Brain microvascular endothelial cell (primary cell): ENCODE measurements around the gene SLC30A3.
A peak's percentile ranks its signal among the peaks of the same experiment; 100 is the strongest.
"Not testable (repeated sequence)": the region's sequence is repeated elsewhere in the genome, so short reads cannot be mapped to it uniquely, and the experiment has no call there.

Source experiments
- DNase-seq: peaks from one replicate; pipeline ENCODE4 v3.0.0-alpha.2; 2020
- H3K27ac ChIP-seq: fragments of 250-450 bp; sonication (Bioruptor Pico); 2 replicates; pipeline ENCODE4 v1.5.1; 2020; ENCODE audit warnings: mild to moderate bottlenecking, moderate library complexity
- H3K27me3 ChIP-seq: fragments of 250-450 bp; sonication (Bioruptor Pico); replicated peaks from 2 replicates; pipeline ENCODE4 v1.5.1; 2020; ENCODE audit warnings: mild to moderate bottlenecking
- H3K36me3 ChIP-seq: fragments of 250-450 bp; sonication (Bioruptor Pico); replicated peaks from 2 replicates; pipeline ENCODE4 v1.5.1; 2020; ENCODE audit warnings: mild to moderate bottlenecking
- H3K4me3 ChIP-seq: 2 replicates; pipeline ENCODE4 v1.5.1; 2011; ENCODE audit warnings: low read depth, mild to moderate bottlenecking, control low read depth, low read length, moderate library complexity
- in situ Hi-C: cut with HindIII; loops from 2 replicates; pipeline ENCODE4 v1.10.0; 2017; ENCODE audit warnings: low sequenced_read_pairs, low pct_ligation_motif_present
- TF ChIP-seq, protein P1 (sequence below): IDR thresholded peaks from 2 replicates; pipeline ENCODE4 v1.5.1; 2011; ENCODE audit warnings: low read depth, mild to moderate bottlenecking, moderate library complexity, low read length, control low read depth, inconsistent platforms; ENCODE audit errors: missing control alignments

Gene SLC30A3

DNA sequence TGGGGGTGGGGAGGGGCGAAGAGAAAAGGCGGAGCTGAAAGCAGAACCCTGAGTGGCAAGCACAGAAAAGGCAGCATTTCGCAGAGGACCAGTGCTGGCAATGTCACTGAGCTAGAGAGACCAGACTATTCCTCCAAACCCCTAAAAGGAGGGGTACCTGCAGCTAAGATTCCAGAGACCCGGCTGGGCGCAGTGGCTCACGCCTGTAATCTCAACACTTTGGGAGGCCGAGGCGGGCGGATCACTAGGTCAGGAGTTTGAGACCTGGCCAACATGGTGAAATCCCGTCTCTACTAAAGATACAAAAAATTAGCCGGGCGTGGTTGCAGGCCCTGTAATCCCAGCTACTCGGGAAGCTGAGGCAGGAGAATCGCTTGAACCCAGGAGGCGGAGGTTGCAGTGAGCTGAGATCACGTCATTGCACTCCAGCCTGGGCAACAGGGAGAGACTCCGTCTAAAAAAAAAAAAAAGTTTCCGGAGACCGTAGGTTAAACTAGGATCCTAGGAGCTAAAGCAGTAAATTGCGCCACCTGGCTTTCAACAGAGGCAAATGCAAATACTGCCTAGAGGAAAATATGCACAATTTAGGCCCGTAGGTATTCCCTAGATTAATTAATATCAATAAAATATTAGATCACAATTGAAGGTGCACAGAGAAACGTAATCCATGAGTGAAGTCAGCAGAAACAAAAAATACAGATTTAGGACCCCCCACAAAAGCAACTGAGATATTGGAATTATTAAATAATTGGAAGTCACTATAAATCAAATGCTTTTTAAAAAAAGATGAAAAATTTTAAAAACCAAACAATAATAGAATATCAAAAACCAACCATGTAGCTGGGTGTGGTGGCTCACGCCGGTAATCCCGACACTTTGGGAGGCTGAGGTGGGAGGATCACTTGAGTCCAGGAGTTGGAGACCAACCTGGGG is 40.5 kb upstream of the SLC30A3 start:
- Histone ChIP-seq H3K4me3 (no peak overlapping the region), H3K27me3 (peaks cover 37% of the 10 kb centered on the region), H3K36me3 (no peaks in the 10 kb centered on the region), H3K27ac (no peak overlapping the region)
- in situ Hi-C loops = no loop called here
- DNase-seq = peak; percentile 47
- TF ChIP-seq, protein P1, sequence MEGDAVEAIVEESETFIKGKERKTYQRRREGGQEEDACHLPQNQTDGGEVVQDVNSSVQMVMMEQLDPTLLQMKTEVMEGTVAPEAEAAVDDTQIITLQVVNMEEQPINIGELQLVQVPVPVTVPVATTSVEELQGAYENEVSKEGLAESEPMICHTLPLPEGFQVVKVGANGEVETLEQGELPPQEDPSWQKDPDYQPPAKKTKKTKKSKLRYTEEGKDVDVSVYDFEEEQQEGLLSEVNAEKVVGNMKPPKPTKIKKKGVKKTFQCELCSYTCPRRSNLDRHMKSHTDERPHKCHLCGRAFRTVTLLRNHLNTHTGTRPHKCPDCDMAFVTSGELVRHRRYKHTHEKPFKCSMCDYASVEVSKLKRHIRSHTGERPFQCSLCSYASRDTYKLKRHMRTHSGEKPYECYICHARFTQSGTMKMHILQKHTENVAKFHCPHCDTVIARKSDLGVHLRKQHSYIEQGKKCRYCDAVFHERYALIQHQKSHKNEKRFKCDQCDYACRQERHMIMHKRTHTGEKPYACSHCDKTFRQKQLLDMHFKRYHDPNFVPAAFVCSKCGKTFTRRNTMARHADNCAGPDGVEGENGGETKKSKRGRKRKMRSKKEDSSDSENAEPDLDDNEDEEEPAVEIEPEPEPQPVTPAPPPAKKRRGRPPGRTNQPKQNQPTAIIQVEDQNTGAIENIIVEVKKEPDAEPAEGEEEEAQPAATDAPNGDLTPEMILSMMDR = peak; percentile 81

GRCh38 chr2:27300606-27301005 is 37.8 kb upstream of the SLC30A3 start:
- in situ Hi-C loops, H3K27ac ChIP-seq, H3K36me3 ChIP-seq, DNase-seq, H3K4me3 ChIP-seq: not testable (repeated sequence)
- peaks cover 13% of the 10 kb centered on the region for H3K27me3 ChIP-seq

DNA sequence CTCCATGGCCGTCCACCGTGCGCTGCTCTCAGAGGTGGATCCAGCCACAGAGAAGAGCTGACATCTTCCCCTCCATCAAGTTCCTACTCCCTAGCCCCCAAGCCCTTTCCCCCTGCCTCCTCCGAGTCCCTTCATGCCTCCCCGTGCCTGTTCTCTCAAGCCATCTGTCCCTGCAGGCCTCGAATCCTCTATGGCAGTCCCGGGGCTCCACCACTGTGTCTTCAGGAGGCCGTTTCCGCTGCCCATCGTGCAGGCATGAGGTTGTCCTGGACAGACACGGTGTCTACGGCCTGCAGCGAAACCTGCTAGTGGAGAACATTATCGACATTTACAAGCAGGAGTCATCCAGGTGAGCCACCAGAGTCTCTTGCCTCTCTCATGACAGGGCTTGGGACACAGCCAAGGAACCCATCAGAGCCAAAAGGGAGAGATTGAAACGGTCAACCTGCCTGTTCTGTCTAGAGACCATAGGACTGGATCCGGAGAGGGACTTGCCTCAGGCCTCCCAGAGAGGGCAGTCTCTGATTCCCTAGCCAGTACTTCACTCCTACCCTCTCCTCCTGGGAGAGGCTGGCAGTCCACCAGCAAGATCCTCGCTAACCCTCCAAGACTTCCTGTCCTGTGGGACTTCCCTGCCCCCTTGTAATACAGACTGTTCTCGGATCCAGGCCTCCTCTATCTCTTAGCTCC is 35.7 kb upstream of the SLC30A3 start:
- no peak for DNase-seq
- Histone ChIP-seq H3K27ac (no peak overlapping the region), H3K27me3 (peaks cover 3% of the 10 kb centered on the region), H3K36me3 (no peaks in the 10 kb centered on the region), H3K4me3 (no peak overlapping the region)
- in situ Hi-C loops = loop anchor here (25.0 kb wide), 1 partner anchor 186 kb away; the partner anchor contains the start of genes ABHD1 and CGREF1
- TF ChIP-seq, protein P1 = no peak

DNA sequence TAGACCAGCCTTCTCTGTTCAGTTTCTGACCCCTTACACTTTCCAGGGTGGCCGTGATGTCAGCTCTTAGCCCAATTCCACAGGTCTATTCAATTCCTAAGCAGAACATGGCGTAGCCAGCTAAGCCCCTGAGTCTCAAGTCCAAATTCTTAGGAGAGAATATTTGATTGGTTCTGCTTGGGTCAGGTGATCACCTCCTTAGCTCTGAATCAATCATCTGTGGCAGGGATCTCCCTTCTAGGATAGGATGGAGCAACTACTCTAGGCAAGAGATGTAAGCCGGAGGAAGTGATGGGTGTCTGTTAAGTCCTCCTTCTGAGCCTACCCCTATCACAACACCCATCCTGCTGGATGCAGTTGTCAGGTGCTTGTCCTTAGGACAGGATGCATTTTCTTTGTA is 34.3 kb upstream of the SLC30A3 start:
- Histone ChIP-seq H3K27me3 (peaks cover 3% of the 10 kb centered on the region), H3K27ac (no peak overlapping the region), H3K36me3 (no peaks in the 10 kb centered on the region), H3K4me3 (no peak overlapping the region)
- TF ChIP-seq, protein P1 = no peak
- in situ Hi-C loops = loop anchor here (25.0 kb wide), 1 partner anchor 185 kb away; the partner anchor contains the start of genes ABHD1 and CGREF1
- no peak for DNase-seq

DNA sequence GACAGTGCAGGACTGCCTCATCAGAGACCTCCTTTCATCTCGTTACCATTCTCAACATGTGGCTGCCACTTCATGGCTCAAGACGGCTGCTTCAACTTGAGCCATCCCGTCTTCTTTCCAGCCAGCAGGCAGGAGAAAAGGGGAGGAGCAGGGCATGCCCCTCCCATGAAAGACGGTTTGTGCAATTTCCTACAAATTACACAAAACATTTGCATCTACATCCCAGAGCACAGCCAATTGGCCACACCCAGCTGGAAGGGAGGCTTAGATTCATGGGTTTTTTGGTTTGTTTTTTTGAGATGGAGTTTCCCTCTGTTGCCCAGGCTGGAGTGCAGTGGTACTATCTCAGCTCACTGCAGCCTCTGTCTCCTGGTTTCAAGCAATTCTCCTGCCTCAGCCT is 33.6 kb upstream of the SLC30A3 start:
- in situ Hi-C loops = loop anchor here (25.0 kb wide), 1 partner anchor 184 kb away; the partner anchor contains the start of genes ABHD1 and CGREF1
- peaks cover 8% of the 10 kb centered on the region for H3K27me3 ChIP-seq

More for the DNA sequence above, 33.6 kb upstream of the SLC30A3 start:
- Histone ChIP-seq H3K36me3 (no peaks in the 10 kb centered on the region), H3K4me3 (no peak overlapping the region), H3K27ac (no peak overlapping the region)
- TF ChIP-seq, protein P1 = no peak
- DNase-seq = no peak
